BLaER1 treated with 17β-estradiol and CSF1 and Interleukin-3, amounts not matched to agents 10 nM and 100 nM (cell line): ENCODE measurements around the gene FBXL17.
"Not testable (repeated sequence)": the region's sequence is repeated elsewhere in the genome, so short reads cannot be mapped to it uniquely, and the experiment has no call there.

Source experiments
- H3K27ac ChIP-seq, 11 experiments: shearing (Covaris generic); formaldehyde crosslinking; 2 replicates each; pipeline ENCODE4 v1.8.1; 2022
- H3K27me3 ChIP-seq, 11 experiments: shearing (Covaris generic); formaldehyde crosslinking; 2 replicates each; pipeline ENCODE4 v1.8.1; 2022
- H3K36me3 ChIP-seq, 11 experiments: shearing (Covaris generic); formaldehyde crosslinking; 2 replicates each; pipeline ENCODE4 v1.8.1; 2022
- H3K4me1 ChIP-seq, 10 experiments: shearing (Covaris generic); formaldehyde crosslinking; 2 replicates each; pipeline ENCODE4 v1.8.1; 2022
- H3K4me2 ChIP-seq, 11 experiments: shearing (Covaris generic); formaldehyde crosslinking; 2 replicates each; pipeline ENCODE4 v1.8.1; 2022
- H3K4me3 ChIP-seq, 10 experiments: shearing (Covaris generic); formaldehyde crosslinking; 2 replicates each; pipeline ENCODE4 v1.8.1; 2022
- H3K9ac ChIP-seq, 11 experiments: shearing (Covaris generic); formaldehyde crosslinking; 2 replicates each; pipeline ENCODE4 v1.8.1; 2022
- H3K9me3 ChIP-seq, 11 experiments: shearing (Covaris generic); formaldehyde crosslinking; replicated peaks in 1 of 11; 2 replicates each; pipeline ENCODE4 v1.8.1; 2022
- H4K20me1 ChIP-seq, 11 experiments: shearing (Covaris generic); formaldehyde crosslinking; 2 replicates each; pipeline ENCODE4 v1.8.1; 2022
- Cebpa-rat ChIP-seq, 11 experiments: shearing (Covaris generic); IDR thresholded peaks; 2 replicates each; pipeline ENCODE4 v1.8.1; 2022

FBXL17 gene

DNA sequence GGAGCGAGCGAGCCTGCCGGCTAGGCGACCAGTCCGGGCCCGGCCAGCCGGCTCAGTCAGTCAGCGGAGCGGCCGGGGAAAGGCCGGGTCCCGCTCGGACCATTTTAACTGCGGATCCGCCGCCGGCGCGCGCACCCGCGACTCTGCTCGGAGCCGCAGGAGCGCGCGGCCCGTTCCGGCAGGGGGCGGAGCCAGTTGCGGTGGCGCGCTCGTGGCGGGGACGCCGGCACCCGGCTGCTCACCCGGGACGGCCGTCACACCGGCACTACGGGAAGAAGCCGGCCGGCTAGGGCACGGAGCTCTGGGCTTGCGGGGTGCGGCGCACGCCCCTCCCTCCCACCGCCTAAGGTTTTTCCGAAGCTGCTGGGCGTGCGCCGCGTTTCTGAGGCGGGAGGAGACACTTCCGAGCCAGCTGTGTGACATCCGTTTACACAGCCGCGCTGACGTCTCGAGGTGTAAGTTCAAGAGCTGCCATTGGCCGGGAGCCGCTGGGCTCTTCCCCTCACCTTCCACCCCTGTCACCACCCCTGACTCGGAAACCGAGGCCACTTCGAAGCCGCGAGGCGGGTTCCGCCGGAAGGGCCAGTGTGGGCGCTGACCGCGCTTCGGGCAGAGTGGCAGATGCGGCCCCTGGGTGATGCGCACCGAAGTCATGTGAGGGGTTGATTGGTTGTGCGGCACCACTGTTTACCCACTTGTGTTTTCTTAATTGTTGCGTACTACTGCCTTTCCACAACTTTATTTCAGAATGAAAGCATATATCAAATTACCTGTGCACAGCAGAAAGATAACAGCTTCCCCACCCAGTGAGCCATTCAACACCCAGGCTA is at the start of gene FBXL17:
FBXL17 (minus strand) TSS at position 145 of the 830 bp plus-strand sequence.
- H3K36me3 ChIP-seq = peaks cover 0 to 5% (median 0%) of the 10 kb centered on the region in 11 experiments; a peak in 2 of 22 replicates
- H3K9me3 ChIP-seq = peaks cover 0 to 6% (median 4%) of the 10 kb centered on the region in 11 experiments; a peak in 17 of 22 replicates
- H4K20me1 ChIP-seq = peaks cover 0 to 13% (median 0%) of the 10 kb centered on the region in 11 experiments; a peak in 3 of 22 replicates
- no peak for TF ChIP-seq Cebpa-rat (IDR thresholded peaks at IDR 0.05)
- H3K9ac ChIP-seq = peak within 1 kb of the TSS; percentile 97 to 100 (median 99)
- no peaks in the 10 kb centered on the region for H3K27me3 ChIP-seq
- peaks cover 18 to 40% (median 30%) of the 10 kb centered on the region in 10 experiments for H3K4me1 ChIP-seq
- H3K27ac ChIP-seq = peak within 1 kb of the TSS; percentile 96 to 100 (median 99)
- peak within 1 kb of the TSS; percentile 87 to 95 (median 91) for H3K4me3 ChIP-seq
- peak within 1 kb of the TSS; percentile 67 to 94 (median 83) for H3K4me2 ChIP-seq

DNA sequence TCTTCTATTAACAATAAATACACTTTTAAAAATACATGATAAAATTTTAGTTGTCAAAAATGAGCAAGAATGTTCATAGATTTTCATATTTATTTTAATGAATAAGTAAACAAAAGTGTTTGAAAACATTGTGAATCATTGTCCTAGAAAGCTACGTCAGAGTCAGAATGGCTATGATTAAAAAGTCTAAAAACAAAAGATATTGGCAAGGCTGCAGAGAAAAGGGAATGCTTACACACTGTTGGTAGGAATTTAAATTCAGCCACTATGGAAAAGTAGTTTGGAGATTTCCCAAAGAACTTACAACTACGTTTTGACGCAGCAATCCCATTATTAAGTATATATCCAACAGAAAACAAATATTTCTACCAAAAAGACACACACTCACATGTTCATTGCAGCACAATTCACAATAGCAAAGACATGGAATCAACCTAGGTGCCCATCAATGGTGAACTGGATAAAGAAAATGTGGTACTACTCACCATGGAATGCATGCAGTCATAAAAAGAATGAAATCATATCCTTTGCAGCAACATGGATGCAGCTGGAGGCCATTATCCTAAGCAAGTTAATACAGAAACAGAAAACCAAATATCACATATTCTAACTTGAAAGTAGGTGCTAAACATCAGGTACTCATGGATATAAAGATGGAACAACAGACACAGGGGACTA is 49.2 kb upstream of the FBXL17 start:
- Histone ChIP-seq H3K9ac (no peak overlapping the region), H3K36me3 (no peaks in the 10 kb centered on the region), H3K4me1 (peaks cover 9 to 25% (median 18%) of the 10 kb centered on the region in 10 experiments; a peak in 19 of 20 replicates), H3K27me3 (no peaks in the 10 kb centered on the region), H3K9me3 (no peaks in the 10 kb centered on the region), H3K4me2 (peak overlapping the region in 8 of 11 experiments; percentile 27 to 78 (median 49); a peak in 13 of 22 replicates), H4K20me1 (no peaks in the 10 kb centered on the region), H3K4me3 (no peak overlapping the region), H3K27ac (peak overlapping the region in 5 of 11 experiments; percentile 25 to 65 (median 59); a peak in 6 of 22 replicates)
- TF ChIP-seq Cebpa-rat (IDR thresholded peaks at IDR 0.05) = no peak

DNA sequence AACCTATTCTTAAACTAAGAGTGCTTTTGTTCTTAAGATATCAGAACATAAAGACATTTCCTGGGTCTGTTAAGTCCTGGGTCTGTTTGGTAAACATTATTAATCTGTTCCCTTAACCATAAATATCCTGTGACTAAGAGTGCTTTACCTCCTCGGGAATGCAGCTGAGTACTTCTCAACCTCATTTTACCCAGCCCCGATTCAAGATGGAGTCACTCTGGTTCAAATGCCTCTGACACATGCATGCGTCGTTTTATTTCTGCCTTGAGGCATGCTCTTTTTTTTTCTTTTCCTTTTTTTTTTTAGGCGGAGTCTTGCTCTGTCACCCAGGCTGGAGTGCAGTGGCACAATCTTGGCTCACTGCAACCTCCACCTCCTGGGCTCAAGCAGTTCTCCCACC is 39.8 kb upstream of the FBXL17 start:
- TF ChIP-seq Cebpa-rat (IDR thresholded peaks at IDR 0.05) = no peak
- no peak overlapping the region for H3K4me2 ChIP-seq

DNA sequence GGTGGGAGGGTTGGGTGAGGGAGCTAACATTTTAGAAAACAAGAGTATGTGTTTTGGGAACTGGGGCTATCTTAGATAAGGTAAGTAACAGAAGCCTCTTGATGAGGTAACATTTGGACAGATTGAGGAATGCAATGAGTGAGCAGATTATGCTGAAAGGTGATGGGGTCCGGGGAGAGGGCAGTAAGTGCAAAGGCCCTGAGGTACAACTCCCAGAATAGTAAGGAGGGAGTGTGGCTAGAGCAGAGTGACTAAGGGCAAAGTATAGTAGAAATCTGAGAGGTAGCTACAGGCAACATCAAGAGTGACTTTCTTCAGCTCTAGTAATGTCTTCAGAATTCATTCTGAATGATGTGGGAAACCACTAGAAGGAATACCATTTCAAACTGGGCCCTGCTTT is 38.9 kb upstream of the FBXL17 start:
- H3K4me1 ChIP-seq = no peaks in the 10 kb centered on the region
- H3K9me3 ChIP-seq = peaks cover 0 to 14% (median 0%) of the 10 kb centered on the region in 11 experiments; a peak in 5 of 22 replicates
- no peak for TF ChIP-seq Cebpa-rat (IDR thresholded peaks at IDR 0.05)
- no peaks in the 10 kb centered on the region for H3K36me3 ChIP-seq
- H3K4me3 ChIP-seq = no peak overlapping the region
- H3K27me3 ChIP-seq = no peaks in the 10 kb centered on the region
- H3K9ac ChIP-seq = no peak overlapping the region
- no peaks in the 10 kb centered on the region for H4K20me1 ChIP-seq
- no peak overlapping the region for H3K27ac ChIP-seq
- no peak overlapping the region for H3K4me2 ChIP-seq

More for the DNA sequence above, 39.8 kb upstream of the FBXL17 start:
- Histone ChIP-seq H3K27me3 (no peaks in the 10 kb centered on the region), H4K20me1 (no peaks in the 10 kb centered on the region), H3K4me3 (no peak overlapping the region), H3K36me3 (no peaks in the 10 kb centered on the region), H3K9me3 (peaks cover 0 to 14% (median 0%) of the 10 kb centered on the region in 11 experiments; a peak in 5 of 22 replicates), H3K4me1 (no peaks in the 10 kb centered on the region), H3K9ac (no peak overlapping the region), H3K27ac (no peak overlapping the region)

GRCh38 chr5:108420158-108420557 is 38.3 kb upstream of the FBXL17 start:
- Histone ChIP-seq H4K20me1 (no peaks in the 10 kb centered on the region), H3K9ac (no peak overlapping the region), H3K27me3 (no peaks in the 10 kb centered on the region), H3K27ac (no peak overlapping the region), H3K4me3 (no peak overlapping the region), H3K9me3 (peaks cover 0 to 14% (median 0%) of the 10 kb centered on the region in 11 experiments; a peak in 5 of 22 replicates), H3K4me1 (no peaks in the 10 kb centered on the region), H3K4me2 (no peak overlapping the region), H3K36me3 (no peaks in the 10 kb centered on the region)
- TF ChIP-seq Cebpa-rat (IDR thresholded peaks at IDR 0.05) = no peak

DNA sequence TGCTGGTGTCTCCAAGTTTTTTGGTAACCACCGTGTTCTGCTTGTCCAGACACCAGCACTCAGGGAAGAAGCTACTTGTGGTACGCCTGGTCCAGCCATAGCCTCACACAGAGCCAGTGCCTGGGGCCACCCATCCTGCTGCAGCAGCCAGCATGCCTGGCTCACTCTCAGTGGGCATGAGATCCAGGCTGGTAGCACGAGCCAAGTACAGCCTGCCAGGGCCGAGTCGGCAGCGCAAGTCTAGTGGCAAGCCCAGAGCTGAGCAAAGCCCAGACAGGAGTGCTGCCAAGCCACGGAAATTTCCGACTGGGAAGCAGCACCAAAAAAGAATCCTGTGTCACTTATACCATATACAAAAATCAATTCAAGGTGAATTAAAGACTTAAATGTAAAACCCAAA is 36.3 kb upstream of the FBXL17 start:
- no peak overlapping the region for H3K9ac ChIP-seq
- H3K27me3 ChIP-seq = no peaks in the 10 kb centered on the region
- no peaks in the 10 kb centered on the region for H3K36me3 ChIP-seq
- no peak for TF ChIP-seq Cebpa-rat (IDR thresholded peaks at IDR 0.05)
- no peak overlapping the region for H3K4me3 ChIP-seq
- H4K20me1 ChIP-seq = no peaks in the 10 kb centered on the region
- no peak overlapping the region for H3K27ac ChIP-seq
- peaks cover 0 to 9% (median 0%) of the 10 kb centered on the region in 11 experiments; a peak in 2 of 22 replicates for H3K9me3 ChIP-seq
- no peak overlapping the region for H3K4me2 ChIP-seq
- H3K4me1 ChIP-seq = no peaks in the 10 kb centered on the region

GRCh38 chr5:108417166-108417670 is 35.3 kb upstream of the FBXL17 start:
- H3K9ac ChIP-seq = no peak overlapping the region
- H3K4me3 ChIP-seq = no peak overlapping the region
- no peak for TF ChIP-seq Cebpa-rat (IDR thresholded peaks at IDR 0.05)
- peaks cover 0 to 9% (median 0%) of the 10 kb centered on the region in 11 experiments; a peak in 2 of 22 replicates for H3K9me3 ChIP-seq
- H3K36me3 ChIP-seq = no peaks in the 10 kb centered on the region
- H3K27me3 ChIP-seq = no peaks in the 10 kb centered on the region
- H4K20me1 ChIP-seq = no peaks in the 10 kb centered on the region
- no peak overlapping the region for H3K27ac ChIP-seq
- H3K4me1 ChIP-seq = no peaks in the 10 kb centered on the region
- H3K4me2 ChIP-seq = no peak overlapping the region

- Histone ChIP-seq H3K4me2 (no peak overlapping the region), H3K9me3 (peaks cover 0 to 9% (median 0%) of the 10 kb centered on the region in 11 experiments; a peak in 2 of 22 replicates), H3K4me1 (no peaks in the 10 kb centered on the region), H3K27me3 (no peaks in the 10 kb centered on the region), H3K27ac (no peak overlapping the region), H3K9ac (no peak overlapping the region), H3K36me3 (no peaks in the 10 kb centered on the region), H3K4me3 (no peak overlapping the region), H4K20me1 (no peaks in the 10 kb centered on the region)
- TF ChIP-seq Cebpa-rat (IDR thresholded peaks at IDR 0.05) = no peak
These were observed 33.8 kb upstream of the FBXL17 start for GRCh38 chr5:108415726-108416125.

GRCh38 chr5:108409786-108410185 is 27.9 kb upstream of the FBXL17 start:
- TF ChIP-seq Cebpa-rat (IDR thresholded peaks at IDR 0.05) = no peak

DNA sequence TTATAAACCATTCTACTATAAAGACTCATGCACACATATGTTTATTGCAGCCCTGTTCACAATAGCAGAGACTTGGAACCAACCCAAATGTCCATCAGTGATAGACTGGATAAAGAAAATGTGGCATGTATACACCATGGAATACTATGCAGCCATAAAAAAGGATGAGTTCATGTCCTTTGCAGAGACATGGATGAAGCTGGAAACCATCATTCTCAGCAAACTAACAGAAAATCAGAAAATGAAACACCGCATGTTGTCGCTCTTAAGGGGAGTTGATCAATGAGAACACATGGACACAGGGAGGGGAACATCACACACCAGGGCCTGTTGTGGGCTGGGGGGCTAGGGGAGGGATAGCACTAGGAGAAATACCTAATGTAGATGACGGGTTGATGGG is 23.3 kb upstream of the FBXL17 start:
- not testable (repeated sequence) for H3K4me3 ChIP-seq, H3K27me3 ChIP-seq, H3K4me1 ChIP-seq, H3K4me2 ChIP-seq, H3K9ac ChIP-seq, H4K20me1 ChIP-seq, H3K36me3 ChIP-seq, H3K27ac ChIP-seq
- H3K9me3 ChIP-seq = peaks cover 3 to 26% (median 10%) of the 10 kb centered on the region in 11 experiments; a peak in 12 of 22 replicates

More at GRCh38 chr5:108409786-108410185, 27.9 kb upstream of the FBXL17 start:
- Histone ChIP-seq H3K27me3 (no peaks in the 10 kb centered on the region), H3K9ac (no peak overlapping the region), H3K4me3 (no peak overlapping the region), H3K36me3 (no peaks in the 10 kb centered on the region), H3K4me2 (no peak overlapping the region), H4K20me1 (no peaks in the 10 kb centered on the region), H3K27ac (no peak overlapping the region), H3K4me1 (peaks cover 0 to 5% (median 0%) of the 10 kb centered on the region in 10 experiments; a peak in 4 of 20 replicates), H3K9me3 (peaks cover 0 to 6% (median 3%) of the 10 kb centered on the region in 11 experiments; a peak in 4 of 22 replicates)
